IPS-NIHi7 (cell line): Measurements from ENCODE around the gene P2RX2.

Source experiments
- DNase-seq: peaks from one replicate; pipeline ENCODE4 v3.0.0; 2012; ENCODE audit warnings: mixed read lengths; ENCODE audit errors: extremely low spot score

The P2RX2 gene

DNA sequence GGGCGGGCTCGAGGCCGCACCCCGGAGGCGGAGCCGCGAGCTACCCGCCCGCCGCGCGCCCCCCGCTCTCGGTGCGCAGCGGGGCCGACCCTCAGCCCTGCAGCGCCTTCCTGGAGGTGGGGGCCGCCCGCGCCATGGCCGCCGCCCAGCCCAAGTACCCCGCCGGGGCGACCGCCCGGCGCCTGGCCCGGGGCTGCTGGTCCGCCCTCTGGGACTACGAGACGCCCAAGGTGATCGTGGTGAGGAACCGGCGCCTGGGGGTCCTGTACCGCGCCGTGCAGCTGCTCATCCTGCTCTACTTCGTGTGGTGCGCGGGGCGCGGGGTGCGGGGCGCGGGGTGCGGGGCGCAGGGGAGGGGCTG is at the start of gene P2RX2:
TSS of gene P2RX2 (plus strand) at position 94 of the 361 bp plus-strand sequence. CDS start at position 135, 41 bp downstream.
- DNase-seq: peak; percentile 48

DNA sequence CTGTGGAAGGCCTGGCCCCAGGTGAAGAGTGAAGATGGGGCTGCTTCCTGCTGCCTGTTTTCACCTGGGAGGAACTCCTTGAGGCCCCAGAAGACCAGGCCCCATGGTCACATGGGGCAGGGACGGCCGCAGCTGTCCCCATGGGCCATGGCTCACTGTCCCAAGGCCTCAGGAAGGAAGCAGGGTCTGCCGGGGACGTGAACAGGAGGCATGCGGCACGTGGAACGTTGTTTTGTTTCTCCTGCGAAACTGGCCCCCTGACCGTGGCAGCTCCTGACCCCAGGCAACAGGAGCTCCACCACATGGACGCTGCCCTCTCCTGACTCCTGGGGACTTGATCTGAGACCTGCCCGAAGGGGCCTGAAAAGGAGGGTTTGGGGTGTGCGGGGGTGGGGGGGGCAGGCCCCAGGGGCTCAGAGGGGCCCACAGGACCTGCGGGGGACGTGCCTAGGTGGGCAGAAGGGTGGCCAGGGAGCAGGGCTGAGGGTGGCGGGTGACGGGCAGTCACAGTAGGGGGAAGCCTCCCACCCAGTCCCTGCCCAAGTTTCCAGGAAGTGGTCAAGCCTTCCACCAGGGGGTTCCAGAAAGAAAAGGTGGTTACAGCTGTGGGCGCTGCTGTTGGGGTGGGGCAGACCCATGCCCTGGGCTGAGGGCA is 49.6 kb upstream of the P2RX2 start:
- no peak for DNase-seq

- DNase-seq: no peak
Observed at GRCh38 chr12:132569856-132570480, 48.6 kb upstream of the P2RX2 start.

DNA sequence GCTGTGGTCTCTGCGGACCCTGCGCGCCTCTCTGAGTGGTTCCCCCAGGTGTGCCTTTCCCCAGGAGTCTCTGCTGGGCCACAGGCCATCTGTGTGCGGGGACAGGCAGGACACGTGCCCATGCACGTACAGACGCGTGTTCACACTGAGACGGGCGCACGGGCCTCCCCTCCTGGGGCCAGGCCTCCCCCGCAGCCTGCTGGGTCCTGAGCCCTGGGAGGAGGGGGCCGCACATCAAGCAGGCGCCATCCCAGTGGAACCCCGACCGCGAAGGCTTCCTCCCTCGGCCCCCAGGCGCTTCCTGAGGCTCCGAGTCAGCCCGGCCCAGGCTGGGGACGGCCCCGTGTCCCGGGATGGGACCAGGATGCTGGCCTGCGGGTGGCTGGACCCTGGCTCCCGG is 47.9 kb upstream of the P2RX2 start:
- no peak for DNase-seq

DNA sequence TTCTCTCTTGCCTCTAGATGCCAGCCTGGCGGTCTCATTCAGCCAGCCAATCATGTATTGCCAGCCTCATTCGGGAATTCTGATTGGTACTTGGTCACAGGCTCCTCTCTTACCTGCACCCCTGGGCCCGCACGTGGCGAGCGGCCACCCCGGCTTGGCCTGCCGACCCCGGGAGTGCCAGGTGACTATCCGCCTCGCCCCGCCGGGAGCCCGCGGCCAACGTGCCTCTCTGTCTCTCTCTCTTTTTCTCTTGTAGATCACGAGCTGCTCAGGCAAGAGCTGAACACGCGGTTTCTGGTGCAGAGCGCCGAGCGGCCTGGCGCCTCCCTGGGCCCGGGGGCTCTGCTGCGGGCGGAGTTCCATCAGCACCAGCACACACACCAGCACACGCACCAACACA is 47.5 kb upstream of the P2RX2 start:
- DNase-seq: no peak

DNA sequence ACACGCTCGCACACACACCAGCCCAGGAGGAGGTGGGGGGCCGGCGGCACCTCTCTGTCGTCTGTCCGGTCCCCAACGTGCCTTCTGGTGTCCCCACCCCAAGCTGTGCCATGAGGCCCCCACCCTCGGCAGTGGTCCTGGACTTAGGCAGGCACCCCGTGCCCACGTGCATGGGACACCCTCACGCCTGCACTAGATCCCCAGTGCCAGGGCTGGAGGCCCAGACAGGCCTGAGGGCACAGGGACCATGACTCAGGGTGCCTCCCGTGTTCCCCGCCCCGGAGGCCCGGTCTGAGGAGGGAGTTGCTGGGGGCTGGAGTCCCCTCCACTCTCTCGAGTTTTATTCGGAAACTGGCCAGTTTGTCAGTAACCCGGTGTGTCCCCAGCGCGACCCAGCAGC is 47.0 kb upstream of the P2RX2 start:
- DNase-seq: no peak

DNA sequence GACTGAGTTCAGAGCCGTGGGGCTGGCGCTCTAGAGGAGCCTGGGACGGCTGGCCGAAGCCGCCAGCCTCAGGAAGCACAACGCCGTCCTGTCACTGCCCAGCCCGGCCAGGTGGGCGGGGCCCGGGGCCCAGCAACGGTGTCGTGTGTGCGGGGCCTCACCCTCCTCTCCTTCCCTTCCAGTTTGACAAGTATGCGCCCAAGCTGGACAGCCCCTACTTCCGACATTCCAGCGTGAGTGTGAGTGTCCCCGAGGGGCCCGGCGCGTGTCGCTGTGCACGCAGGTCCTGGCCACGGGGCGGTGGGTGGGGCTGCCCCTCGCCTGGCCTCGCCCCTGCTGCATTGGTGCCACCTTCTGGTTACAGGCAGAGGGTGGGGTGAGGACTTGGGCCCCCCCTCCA is 46.5 kb upstream of the P2RX2 start:
- no peak for DNase-seq

- DNase-seq: no peak
Observed at GRCh38 chr12:132572801-132573760, 45.5 kb upstream of the P2RX2 start.

GRCh38 chr12:132574271-132574996 is 44.1 kb upstream of the P2RX2 start:
- DNase-seq: no peak

DNA sequence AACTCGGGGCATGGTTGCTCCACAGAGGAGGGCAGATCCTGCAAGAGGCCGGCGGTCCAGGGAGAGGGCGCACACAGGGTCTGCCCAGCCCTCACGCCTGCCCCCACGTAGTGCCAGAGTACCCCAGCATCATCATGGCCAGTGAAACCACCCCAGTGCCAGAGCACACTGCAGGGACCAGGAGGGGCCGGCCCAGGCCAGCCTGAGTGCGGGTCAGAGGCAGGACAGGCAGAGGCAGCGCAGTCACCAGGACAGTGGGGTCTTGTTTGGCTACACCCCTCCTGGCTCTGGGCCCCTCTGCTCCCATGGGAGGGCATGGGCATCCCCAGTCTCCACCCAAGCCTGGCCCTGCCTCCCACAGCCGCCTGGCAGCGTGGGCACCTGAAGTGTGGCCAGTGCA is 42.9 kb upstream of the P2RX2 start:
- DNase-seq: no peak

GRCh38 chr12:132576701-132577100 is 41.9 kb upstream of the P2RX2 start:
- no peak for DNase-seq

GRCh38 chr12:132577191-132577920 is 41.2 kb upstream of the P2RX2 start:
- no peak for DNase-seq

GRCh38 chr12:132578118-132578517 is 40.5 kb upstream of the P2RX2 start:
- no peak for DNase-seq

DNA sequence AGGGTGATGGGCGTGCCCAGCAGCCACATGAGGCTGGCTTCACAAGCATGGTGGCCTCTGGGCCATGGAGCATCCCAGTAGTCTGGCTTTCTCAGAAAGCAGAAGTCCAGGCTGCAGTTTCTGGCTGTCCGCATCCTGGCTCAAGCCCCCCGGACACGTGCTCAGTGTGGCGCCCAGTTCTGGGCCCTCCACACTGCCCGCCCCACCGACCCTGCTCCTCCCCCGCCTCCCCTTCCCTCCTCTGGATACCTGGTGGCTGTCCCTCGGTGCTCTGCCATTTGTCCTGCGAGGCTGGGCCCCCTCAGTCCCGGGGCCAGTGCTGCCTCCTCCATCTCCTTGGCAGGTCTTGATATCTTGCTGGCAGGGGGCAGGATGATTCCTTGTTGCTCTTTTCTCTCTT is 39.8 kb upstream of the P2RX2 start:
- no peak for DNase-seq

- no peak for DNase-seq
Observed at GRCh38 chr12:132579744-132580143, 38.8 kb upstream of the P2RX2 start.

DNA sequence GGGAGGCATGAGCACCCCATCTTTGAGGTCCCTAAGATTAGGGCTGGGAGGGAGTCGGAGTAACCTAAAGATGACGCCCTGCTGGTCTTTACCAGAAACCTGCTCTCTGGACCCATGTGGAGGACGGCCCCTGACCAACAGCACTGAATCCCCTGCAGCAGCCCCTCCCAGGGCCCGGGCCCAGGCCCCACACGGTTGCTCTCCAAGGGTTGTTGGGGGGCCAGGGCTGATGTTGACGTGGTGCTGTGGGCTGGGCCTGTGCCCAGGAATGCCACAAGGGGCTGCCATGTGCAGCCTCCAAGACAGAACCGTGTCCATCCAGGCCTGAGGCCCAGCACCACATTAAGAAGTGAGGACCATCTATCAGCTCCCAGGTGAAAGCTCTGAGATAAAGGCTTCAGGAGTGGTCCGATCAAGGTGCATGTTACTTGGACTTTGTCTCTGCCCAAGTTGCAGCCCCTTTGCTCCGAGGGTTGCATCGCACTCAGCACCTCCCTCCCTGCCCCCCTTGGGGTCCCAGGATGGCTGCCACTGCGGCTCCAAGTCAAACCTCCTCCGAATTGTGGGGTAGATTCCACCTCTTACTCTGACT is 37.8 kb upstream of the P2RX2 start:
- no peak for DNase-seq

GRCh38 chr12:132581348-132582057 is 37.1 kb upstream of the P2RX2 start:
- no peak for DNase-seq

- peak; percentile 66 for DNase-seq
Observed at GRCh38 chr12:132582058-132582420, 36.5 kb upstream of the P2RX2 start.

GRCh38 chr12:132582582-132583410 is 35.8 kb upstream of the P2RX2 start:
- no peak for DNase-seq

- DNase-seq: no peak
Observed at GRCh38 chr12:132583411-132583710, 35.2 kb upstream of the P2RX2 start.
